ENCODE data around the gene IL17RC.

DNA sequence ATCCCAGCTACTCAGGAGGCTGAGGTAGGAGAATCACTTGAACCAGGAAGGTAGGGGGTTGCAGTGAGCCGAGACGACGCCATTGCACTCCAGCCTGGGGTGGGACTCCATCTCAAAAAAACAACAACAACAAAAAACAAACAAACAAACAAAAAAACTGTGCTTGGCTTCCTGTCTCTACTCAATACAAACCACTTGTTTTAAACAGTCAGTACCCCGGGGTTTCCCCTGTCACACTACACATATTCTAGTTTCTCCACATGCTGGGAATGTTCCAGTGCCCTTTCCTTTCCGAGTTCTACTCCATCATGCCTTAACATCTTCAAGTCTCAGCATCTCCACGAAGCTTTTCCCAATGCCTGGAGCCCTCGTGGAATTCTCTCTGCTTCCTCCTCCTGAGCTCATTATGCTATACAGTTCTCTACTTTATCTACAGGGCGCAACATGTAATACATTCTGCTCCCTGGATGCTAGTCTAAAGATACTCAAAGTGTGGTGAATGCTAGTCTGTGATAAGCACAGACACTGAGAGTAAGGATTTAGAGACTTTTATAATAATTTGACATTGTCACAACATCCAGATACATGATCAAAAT, 61.9 kb downstream of the IL17RC start:
- TF ChIP-seq CTCF (IDR thresholded peaks at IDR 0.05) (no peak), SIN3A (IDR thresholded peaks at IDR 0.05; ENCODE audit: borderline replicate concordance, insufficient read depth, low read depth, low read length) (no peak), POLR2AphosphoS5 (IDR thresholded peaks at IDR 0.05; ENCODE audit: low read depth, low read length) (no peak)
- TF ChIP-seq, protein P1, sequence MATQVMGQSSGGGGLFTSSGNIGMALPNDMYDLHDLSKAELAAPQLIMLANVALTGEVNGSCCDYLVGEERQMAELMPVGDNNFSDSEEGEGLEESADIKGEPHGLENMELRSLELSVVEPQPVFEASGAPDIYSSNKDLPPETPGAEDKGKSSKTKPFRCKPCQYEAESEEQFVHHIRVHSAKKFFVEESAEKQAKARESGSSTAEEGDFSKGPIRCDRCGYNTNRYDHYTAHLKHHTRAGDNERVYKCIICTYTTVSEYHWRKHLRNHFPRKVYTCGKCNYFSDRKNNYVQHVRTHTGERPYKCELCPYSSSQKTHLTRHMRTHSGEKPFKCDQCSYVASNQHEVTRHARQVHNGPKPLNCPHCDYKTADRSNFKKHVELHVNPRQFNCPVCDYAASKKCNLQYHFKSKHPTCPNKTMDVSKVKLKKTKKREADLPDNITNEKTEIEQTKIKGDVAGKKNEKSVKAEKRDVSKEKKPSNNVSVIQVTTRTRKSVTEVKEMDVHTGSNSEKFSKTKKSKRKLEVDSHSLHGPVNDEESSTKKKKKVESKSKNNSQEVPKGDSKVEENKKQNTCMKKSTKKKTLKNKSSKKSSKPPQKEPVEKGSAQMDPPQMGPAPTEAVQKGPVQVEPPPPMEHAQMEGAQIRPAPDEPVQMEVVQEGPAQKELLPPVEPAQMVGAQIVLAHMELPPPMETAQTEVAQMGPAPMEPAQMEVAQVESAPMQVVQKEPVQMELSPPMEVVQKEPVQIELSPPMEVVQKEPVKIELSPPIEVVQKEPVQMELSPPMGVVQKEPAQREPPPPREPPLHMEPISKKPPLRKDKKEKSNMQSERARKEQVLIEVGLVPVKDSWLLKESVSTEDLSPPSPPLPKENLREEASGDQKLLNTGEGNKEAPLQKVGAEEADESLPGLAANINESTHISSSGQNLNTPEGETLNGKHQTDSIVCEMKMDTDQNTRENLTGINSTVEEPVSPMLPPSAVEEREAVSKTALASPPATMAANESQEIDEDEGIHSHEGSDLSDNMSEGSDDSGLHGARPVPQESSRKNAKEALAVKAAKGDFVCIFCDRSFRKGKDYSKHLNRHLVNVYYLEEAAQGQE (IDR thresholded peaks at IDR 0.05; ENCODE audit: insufficient read depth in 1 of 2, low read depth in 2 of 2, low read length in 1 of 2) = no peak

Data from Panc1 (cell line).